Thyroid gland (tissue), 4 donors: Measurements from ENCODE around the gene MARK4. TPM values are rescaled to one million over a fixed set of nuclear protein-coding genes. Genes with fewer than 3 reads are reported as not detected.

Source experiments
- DNase-seq, 2 donors: peaks; one replicate each; pipeline ENCODE4 v3.0.0-alpha.2; 2019
- H3K27ac ChIP-seq, 3 donors: fragments of 200-600 bp; sonication (generic); 1 replicate in 2 of 3; 2 replicates in 1 of 3; pipeline ENCODE4 v1.5.1; 2016 to 2019; ENCODE audit warnings: mild to moderate bottlenecking in 1 of 3, moderate library complexity in 1 of 3
- H3K27me3 ChIP-seq: fragments of 200-600 bp; sonication (generic); one replicate; pipeline ENCODE4 v1.5.1; 2019
- H3K36me3 ChIP-seq, 2 donors: fragments of 200-600 bp; sonication (generic); one replicate each; pipeline ENCODE4 v1.5.1; 2016 to 2019
- H3K4me1 ChIP-seq, 2 donors: fragments of 200-600 bp; sonication (generic); one replicate each; pipeline ENCODE4 v1.5.1; 2017 to 2019
- H3K4me3 ChIP-seq, 3 donors: fragments of 200-600 bp; sonication (generic); replicated peaks in 1 of 3; 1 replicate in 2 of 3; 2 replicates in 1 of 3; pipeline ENCODE4 v1.5.1; 2016; ENCODE audit warnings: mild to moderate bottlenecking in 1 of 3
- H3K9me3 ChIP-seq: fragments of 200-600 bp; sonication (generic); one replicate; pipeline ENCODE4 v1.5.1; 2017
- CTCF ChIP-seq, 6 experiments: fragments of 200-600 bp in 3 of 6; fragments of 450-650 bp in 3 of 6; sonication (generic) in 3 of 6; IDR thresholded peaks; one replicate each; pipeline ENCODE4 v1.5.1; 2016 to 2019; ENCODE audit warnings: antibody characterized with exemption in 6 of 6, mild to moderate bottlenecking in 2 of 6, inconsistent platforms in 1 of 6, moderate library complexity in 1 of 6
- POLR2A ChIP-seq, 2 donors: fragments of 450-650 bp; IDR thresholded peaks; one replicate each; pipeline ENCODE4 v1.6.1; 2017; ENCODE audit warnings: antibody characterized with exemption in 2 of 2, mild to moderate bottlenecking in 2 of 2, moderate library complexity in 1 of 2
- WGBS, 2 donors: methylation state at CpG; one replicate each; pipeline ENCODE4 v1.1.5; 2017; 5-methylcytosine and 5-hydroxymethylcytosine counted together
- intact Hi-C: fragments of 100-400 bp; cut with DNase I; formaldehyde crosslinking; loops from one replicate; pipeline ENCODE4 v1.15.1; 2023
- total RNA-seq, 4 donors: library from RNA; depleted of rRNA; stranded (reverse); fragments of >200 nt; gene quantifications; one replicate each; pipeline ENCODE4 v1.2.3, GENCODE V29; 2016

MARK4 gene
- total RNA-seq, 4 donors from 2014 or later: 18.5 to 25.1 (median 22.1) TPM

- TF ChIP-seq POLR2A (IDR thresholded peaks at IDR 0.05): no peak
- no peak for TF ChIP-seq CTCF (IDR thresholded peaks at IDR 0.05)
- no peak overlapping the region for H3K4me3 ChIP-seq
- no peaks in the 10 kb centered on the region for H3K4me1 ChIP-seq
- no peak overlapping the region for H3K27ac ChIP-seq
- no peaks in the 10 kb centered on the region for H3K27me3 ChIP-seq
- intact Hi-C loops: no loop called here
- H3K9me3 ChIP-seq: no peaks in the 10 kb centered on the region
- peaks cover 14 to 16% of the 10 kb centered on the region in 2 donors for H3K36me3 ChIP-seq
- 90 to 95% methylated on average over 12 to 13 of the region's 21 CpGs for WGBS, 2 donors
- no peak for DNase-seq
These were observed 20.1 kb downstream of the MARK4 start for GRCh38 chr19:45271098-45271734.

- Histone ChIP-seq H3K27ac (no peak overlapping the region), H3K4me1 (no peaks in the 10 kb centered on the region), H3K36me3 (peaks cover 14 to 16% of the 10 kb centered on the region in 2 donors), H3K27me3 (no peaks in the 10 kb centered on the region), H3K4me3 (no peak overlapping the region), H3K9me3 (no peaks in the 10 kb centered on the region)
- intact Hi-C loops: no loop called here
- WGBS, 2 donors: 78 to 79% methylated on average over 7 of the region's 7 CpGs
- no peak for DNase-seq
- TF ChIP-seq CTCF (IDR thresholded peaks at IDR 0.05): no peak
- no peak for TF ChIP-seq POLR2A (IDR thresholded peaks at IDR 0.05)
These were observed 20.7 kb downstream of the MARK4 start for GRCh38 chr19:45271735-45272108.

- intact Hi-C loops: no loop called here
- WGBS, 2 donors: 82 to 84% methylated on average over 14 of the region's 14 CpGs
- Histone ChIP-seq H3K36me3 (peaks cover 14 to 20% of the 10 kb centered on the region in 2 donors), H3K27ac (no peak overlapping the region), H3K27me3 (no peaks in the 10 kb centered on the region), H3K4me1 (no peaks in the 10 kb centered on the region), H3K9me3 (no peaks in the 10 kb centered on the region), H3K4me3 (no peak overlapping the region)
- no peak for TF ChIP-seq CTCF (IDR thresholded peaks at IDR 0.05)
- no peak for TF ChIP-seq POLR2A (IDR thresholded peaks at IDR 0.05)
- no peak for DNase-seq
These were observed 22.4 kb downstream of the MARK4 start for GRCh38 chr19:45273521-45273855.

- WGBS, 2 donors: 80 to 82% methylated on average over 12 of the region's 12 CpGs
- TF ChIP-seq POLR2A (IDR thresholded peaks at IDR 0.05): no peak
- TF ChIP-seq CTCF (IDR thresholded peaks at IDR 0.05): no peak
- no peak overlapping the region for H3K4me3 ChIP-seq
- no peaks in the 10 kb centered on the region for H3K27me3 ChIP-seq
- H3K27ac ChIP-seq: no peak overlapping the region
- H3K36me3 ChIP-seq: peaks cover 14 to 22% of the 10 kb centered on the region in 2 donors
- intact Hi-C loops: no loop called here
- no peak for DNase-seq
- H3K9me3 ChIP-seq: no peaks in the 10 kb centered on the region
- H3K4me1 ChIP-seq: no peaks in the 10 kb centered on the region
These were observed 24.4 kb downstream of the MARK4 start for GRCh38 chr19:45275370-45275971.

- TF ChIP-seq POLR2A (IDR thresholded peaks at IDR 0.05): no peak
- no peak for TF ChIP-seq CTCF (IDR thresholded peaks at IDR 0.05)
- H3K27ac ChIP-seq: no peak overlapping the region
- H3K36me3 ChIP-seq: peaks cover 13 to 23% of the 10 kb centered on the region in 2 donors
- no peaks in the 10 kb centered on the region for H3K4me1 ChIP-seq
- H3K9me3 ChIP-seq: no peaks in the 10 kb centered on the region
- H3K27me3 ChIP-seq: no peaks in the 10 kb centered on the region
- no peak for DNase-seq
- intact Hi-C loops: no loop called here
- no peak overlapping the region for H3K4me3 ChIP-seq
- WGBS, 2 donors: 87 to 91% methylated on average over 7 of the region's 7 CpGs
These were observed 25.2 kb downstream of the MARK4 start for GRCh38 chr19:45276284-45276687.
